ENCODE data around the gene WDR5B. TPM values are rescaled to one million over a fixed set of nuclear protein-coding genes. Genes with fewer than 3 reads are reported as not detected.

WDR5B gene
- total RNA-seq (1 to 10 TPM; 1.8 to 4.0 (median 3.3) TPM), polyA plus RNA-seq (1 to 10 TPM; 1.2 to 6.5 (median 1.9) TPM)
- long read RNA-seq, donor 1, transcript WDR5B-201 (1 exons, 3,720 nt), result major isoform, 6 of 6 reads
- long read RNA-seq, donor 1, partial matches to known transcripts, result 0 of 6 reads
- long read RNA-seq, donor 1, other reads (novel, unspliced or antisense), result 0 of 6 reads
- long read RNA-seq, donor 2, transcript WDR5B-201 (1 exons, 3,720 nt), result major isoform, 18 of 18 reads
- long read RNA-seq, donor 2, partial matches to known transcripts, result 0 of 18 reads
- long read RNA-seq, donor 2, other reads (novel, unspliced or antisense), result 0 of 18 reads

DNA sequence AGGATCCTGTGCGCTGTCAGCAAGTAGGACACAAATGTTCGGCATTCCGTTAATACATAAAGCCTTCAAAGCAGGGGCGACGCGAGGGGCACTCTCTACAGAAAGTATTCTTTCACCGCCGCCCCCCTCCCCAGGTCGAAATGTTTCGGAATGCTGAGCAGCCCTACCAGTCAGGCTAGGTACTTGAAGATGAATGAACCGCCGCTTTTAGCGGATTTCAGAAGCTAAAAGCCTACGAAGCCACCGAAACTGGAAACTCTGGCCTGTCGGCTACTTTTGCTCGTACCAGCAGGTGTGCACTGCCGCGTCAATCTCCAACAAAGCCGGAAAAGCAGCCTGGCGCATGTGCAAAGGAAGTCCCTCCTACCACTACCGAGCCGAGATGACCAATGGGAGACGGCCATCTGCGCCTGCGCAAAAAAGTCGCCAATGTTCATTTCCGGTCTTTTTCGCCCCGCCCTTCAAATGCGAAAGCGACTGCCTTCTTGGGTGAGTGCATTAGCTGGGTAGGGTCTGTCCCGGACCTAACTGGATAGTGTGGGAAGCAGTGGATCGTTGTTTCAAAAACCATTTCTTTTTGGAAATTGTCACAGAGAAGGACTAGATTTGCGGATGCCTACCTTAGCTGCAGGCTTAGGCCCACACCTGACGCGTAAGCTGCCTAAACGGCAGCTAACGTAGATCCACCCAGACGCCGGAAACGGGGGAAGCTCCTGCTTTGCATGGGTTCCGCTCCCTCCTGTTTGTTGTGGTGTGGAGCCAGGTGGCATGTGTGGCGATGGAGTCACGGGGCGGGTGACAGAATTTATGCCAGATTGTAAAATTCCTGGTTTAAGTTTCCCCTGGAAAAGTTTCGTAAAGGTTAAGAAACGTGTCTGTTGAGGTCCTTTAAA, at the start of gene WDR5B:
Gene WDR5B (minus strand): TSS at position 301 of the 893 bp plus-strand sequence. CDS start 534 bp downstream, outside the sequence.
- DNase-seq, result peak; percentile 97 to 99
- H3K4me1 ChIP-seq, result peaks cover 35% of the 10 kb centered on the region
- 0% methylated on average over 48 of the region's 48 CpGs for WGBS, 3 donors
- no peaks in the 10 kb centered on the region for H3K9me3 ChIP-seq
- no peaks in the 10 kb centered on the region for H3K27me3 ChIP-seq (ENCODE audit: insufficient read depth in 3 of 3, low read length in 2 of 3)
- ATAC-seq, result peak; percentile 93 to 95 (median 94)
- H3K4me3 ChIP-seq, result peak within 1 kb of the TSS; percentile 76
- peak within 1 kb of the TSS; percentile 94 for H3K27ac ChIP-seq
- intact Hi-C loops (cut with DNase I), result loop anchor here in 1 of 2 donors (5.0 kb wide), 1 partner anchor 96 kb away; the partner anchor contains the start of gene KPNA1
- TF ChIP-seq, protein P1, sequence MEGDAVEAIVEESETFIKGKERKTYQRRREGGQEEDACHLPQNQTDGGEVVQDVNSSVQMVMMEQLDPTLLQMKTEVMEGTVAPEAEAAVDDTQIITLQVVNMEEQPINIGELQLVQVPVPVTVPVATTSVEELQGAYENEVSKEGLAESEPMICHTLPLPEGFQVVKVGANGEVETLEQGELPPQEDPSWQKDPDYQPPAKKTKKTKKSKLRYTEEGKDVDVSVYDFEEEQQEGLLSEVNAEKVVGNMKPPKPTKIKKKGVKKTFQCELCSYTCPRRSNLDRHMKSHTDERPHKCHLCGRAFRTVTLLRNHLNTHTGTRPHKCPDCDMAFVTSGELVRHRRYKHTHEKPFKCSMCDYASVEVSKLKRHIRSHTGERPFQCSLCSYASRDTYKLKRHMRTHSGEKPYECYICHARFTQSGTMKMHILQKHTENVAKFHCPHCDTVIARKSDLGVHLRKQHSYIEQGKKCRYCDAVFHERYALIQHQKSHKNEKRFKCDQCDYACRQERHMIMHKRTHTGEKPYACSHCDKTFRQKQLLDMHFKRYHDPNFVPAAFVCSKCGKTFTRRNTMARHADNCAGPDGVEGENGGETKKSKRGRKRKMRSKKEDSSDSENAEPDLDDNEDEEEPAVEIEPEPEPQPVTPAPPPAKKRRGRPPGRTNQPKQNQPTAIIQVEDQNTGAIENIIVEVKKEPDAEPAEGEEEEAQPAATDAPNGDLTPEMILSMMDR (IDR thresholded peaks at IDR 0.05), result peak; percentile 12
- H3K36me3 ChIP-seq (ENCODE audit: insufficient read depth in 1 of 2, low read depth in 1 of 2), result peaks cover 0 to 7% of the 10 kb centered on the region in 2 donors

DNA sequence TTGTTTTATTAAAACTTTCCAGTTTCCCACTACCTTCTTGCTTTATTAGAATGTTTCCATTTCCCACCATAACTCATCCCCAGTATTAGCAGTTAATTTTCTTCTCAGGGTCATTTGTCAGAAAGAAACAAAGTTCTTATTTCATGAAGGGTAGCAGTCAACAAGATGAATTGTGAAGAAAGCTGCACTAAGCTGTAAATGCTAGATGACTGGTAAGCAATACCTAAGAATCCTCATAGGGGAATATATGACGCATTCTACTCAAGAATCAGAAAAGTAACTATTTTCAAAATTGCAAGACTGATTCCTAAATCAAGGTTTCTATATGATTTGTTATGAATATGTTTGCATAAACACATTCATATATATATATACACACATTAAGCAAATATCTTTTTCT, 48.8 kb upstream of the WDR5B start:
- WGBS, 3 donors, result 94 to 97% (median 96%) methylated on average over 1 of the region's 1 CpG
- Histone ChIP-seq H3K4me3 (no peak overlapping the region), H3K9me3 (no peaks in the 10 kb centered on the region), H3K27ac (no peak overlapping the region), H3K27me3 (ENCODE audit: insufficient read depth in 3 of 3, low read length in 2 of 3) (no peaks in the 10 kb centered on the region), H3K36me3 (ENCODE audit: insufficient read depth in 1 of 2, low read depth in 1 of 2) (peaks cover 0 to 77% of the 10 kb centered on the region in 2 donors), H3K4me1 (peaks cover 3% of the 10 kb centered on the region)
- intact Hi-C loops (cut with DNase I), result no loop called here
- ATAC-seq (no peak), DNase-seq (no peak)
- TF ChIP-seq, protein P1 (IDR thresholded peaks at IDR 0.05), result no peak

DNA sequence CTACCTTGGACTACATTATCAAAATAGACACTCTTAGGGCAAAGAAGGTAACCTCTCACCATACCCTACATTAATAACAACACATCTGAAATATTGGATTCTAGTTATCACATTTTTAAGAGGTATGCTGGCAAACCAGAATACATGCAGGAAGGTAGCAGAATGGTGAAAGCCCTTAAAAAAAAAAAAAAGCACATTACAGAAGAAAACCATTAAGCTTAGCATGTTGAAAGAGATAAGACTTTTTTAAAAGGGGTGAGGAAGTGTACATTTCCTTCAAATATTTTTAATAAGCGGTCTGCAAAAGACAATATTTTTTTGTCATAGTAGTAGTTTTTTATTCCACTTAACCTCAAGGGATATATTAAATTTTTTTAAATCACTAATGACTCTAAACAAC, 46.5 kb upstream of the WDR5B start:
- no peak overlapping the region for H3K4me3 ChIP-seq
- 83 to 92% (median 90%) methylated on average over 1 of the region's 1 CpG for WGBS, 3 donors
- no peaks in the 10 kb centered on the region for H3K4me1 ChIP-seq
- TF ChIP-seq, protein P1 (IDR thresholded peaks at IDR 0.05), result no peak
- peaks cover 5 to 100% of the 10 kb centered on the region in 2 donors for H3K36me3 ChIP-seq (ENCODE audit: insufficient read depth in 1 of 2, low read depth in 1 of 2)
- ATAC-seq, result no peak
- H3K27me3 ChIP-seq (ENCODE audit: insufficient read depth in 3 of 3, low read length in 2 of 3), result no peaks in the 10 kb centered on the region
- H3K27ac ChIP-seq, result no peak overlapping the region
- no peaks in the 10 kb centered on the region for H3K9me3 ChIP-seq
- no peak for DNase-seq
- intact Hi-C loops (cut with DNase I), result no loop called here

DNA sequence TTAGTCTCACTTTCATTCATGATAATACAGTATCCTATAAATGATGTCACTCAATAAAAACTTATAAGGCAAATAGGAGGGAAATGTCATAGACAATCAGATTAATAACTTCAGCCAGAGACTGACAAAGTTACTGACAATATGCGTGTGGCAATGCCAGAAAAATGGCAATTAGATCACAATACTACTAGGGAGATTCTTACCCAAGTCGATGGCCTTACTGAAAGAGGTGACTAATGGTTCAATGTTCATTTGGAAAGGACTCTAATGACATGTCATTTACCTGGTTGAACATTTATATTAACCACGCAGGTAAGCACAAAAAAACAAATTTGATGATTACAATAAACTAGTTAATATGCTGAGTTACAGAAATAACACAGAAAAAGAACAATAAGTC, 45.9 kb upstream of the WDR5B start:
- Histone ChIP-seq H3K4me1 (no peaks in the 10 kb centered on the region), H3K27me3 (ENCODE audit: insufficient read depth in 3 of 3, low read length in 2 of 3) (no peaks in the 10 kb centered on the region), H3K9me3 (no peaks in the 10 kb centered on the region), H3K36me3 (ENCODE audit: insufficient read depth in 1 of 2, low read depth in 1 of 2) (peaks cover 5 to 100% of the 10 kb centered on the region in 2 donors), H3K4me3 (no peak overlapping the region), H3K27ac (no peak overlapping the region)
- DNase-seq (no peak), ATAC-seq (no peak)
- TF ChIP-seq, protein P1 (IDR thresholded peaks at IDR 0.05), result no peak
- 83 to 92% (median 86%) methylated on average over 3 of the region's 3 CpGs for WGBS, 3 donors
- intact Hi-C loops (cut with DNase I), result no loop called here

Measured in psoas muscle (tissue), 8 donors.